ENCODE measurements around the gene UBE2I. TPM values are rescaled to one million over a fixed set of nuclear protein-coding genes. Genes with fewer than 3 reads are reported as not detected.

UBE2I gene
- total and polyA plus RNA-seq, 2 of the 4 experiments (the other 2 are of a cell fraction): 30.8 to 140 TPM

- Histone ChIP-seq H2BK5ac (ENCODE audit: low read depth, low read length, poor library complexity, severe bottlenecking) (no peak overlapping the region), H2BK120ac (ENCODE audit: low read depth, low read length) (no peak overlapping the region), H3K9ac (ENCODE audit: low read depth, low read length) (no peak overlapping the region), H4K20me1 (ENCODE audit: insufficient read depth, low read length) (peaks cover 69% of the 10 kb centered on the region), H3K36me3 (ENCODE audit: control insufficient read depth, insufficient read depth, low read length) (peaks cover 85% of the 10 kb centered on the region), H3K4ac (ENCODE audit: low read depth, low read length) (no peak overlapping the region), H3K14ac (replicated peaks; ENCODE audit: low read depth, low read length) (no peak overlapping the region), H2AK9ac (replicated peaks; ENCODE audit: low read depth, low read length, poor library complexity) (no peak overlapping the region), H2AK5ac (ENCODE audit: low read depth, low read length) (no peak overlapping the region), H3K4me3 (ENCODE audit: insufficient read depth, low read depth, low read length) (no peak overlapping the region), H4K5ac (ENCODE audit: low read depth, low read length) (no peak overlapping the region), H3K9me3 (ENCODE audit: control insufficient read depth, insufficient read depth, low read length) (no peaks in the 10 kb centered on the region), H3K23ac (ENCODE audit: low read depth, low read length) (no peak overlapping the region), H2BK15ac (ENCODE audit: low read depth, low read length) (no peak overlapping the region), H4K8ac (ENCODE audit: low read depth in 2 of 2, low read length in 2 of 2) (no peak overlapping the region), H4K91ac (ENCODE audit: insufficient read depth, low read depth, low read length) (no peak overlapping the region), H3K18ac (ENCODE audit: low read depth, low read length) (no peak overlapping the region), H2BK20ac (ENCODE audit: low read depth, low read length) (no peak overlapping the region), H3K9me1 (ENCODE audit: insufficient read depth, low read length) (peaks cover 6% of the 10 kb centered on the region; the same call in 1 of the 2 replicates), H3K27me3 (ENCODE audit: control insufficient read depth, insufficient read depth, low read length) (no peaks in the 10 kb centered on the region), H2AFZ (replicated peaks; ENCODE audit: low read length, poor library complexity) (peak overlapping the region; percentile 21), H3K4me1 (ENCODE audit: control insufficient read depth, insufficient read depth, low read length) (no peaks in the 10 kb centered on the region), H3K79me1 (ENCODE audit: low read depth in 1 of 2, low read length in 2 of 2) (peaks cover 10 to 56% of the 10 kb centered on the region in 2 experiments), H3K27ac (ENCODE audit: insufficient read depth, low read length) (no peak overlapping the region), H3K56ac (ENCODE audit: extremely low read depth, insufficient read depth, low read length) (no peak overlapping the region), H3K4me2 (ENCODE audit: low read depth, low read length) (no peak overlapping the region)
- in situ Hi-C loops (cut with MboI; ENCODE audit: low sequenced_read_pairs) (no loop called here), dilution Hi-C loops (cut with HindIII; ENCODE audit: low sequenced_read_pairs, unreplicated experiment) (no loop called here), intact Hi-C loops (cut with micrococcal nuclease) (no loop called here)
- ChIA-PET POLR2A (ENCODE audit: unreplicated experiment) (no interaction called here), CTCF (no interaction called here)
- ATAC-seq (ENCODE audit: low read depth) (no peak), DNase-seq (no peak)
- BruUV-seq (replicated peaks): no TSS peak
- TF ChIP-seq RAD21 (IDR thresholded peaks at IDR 0.05; ENCODE audit: low read length): no peak
- no peak for TF ChIP-seq RCOR1 (IDR thresholded peaks at IDR 0.05; ENCODE audit: insufficient replicate concordance, low read length)
- no peak for TF ChIP-seq CEBPB (IDR thresholded peaks at IDR 0.05; ENCODE audit: low read depth, low read length)
- no peak for TF ChIP-seq SMC3 (IDR thresholded peaks at IDR 0.05; ENCODE audit: low read depth, low read length)
- no peak for TF ChIP-seq MAFK (IDR thresholded peaks at IDR 0.05; ENCODE audit: low read depth, low read length)
- no peak for TF ChIP-seq RFX5 (IDR thresholded peaks at IDR 0.05; ENCODE audit: low read depth, low read length)
- TF ChIP-seq USF2 (IDR thresholded peaks at IDR 0.05; ENCODE audit: low read depth, low read length): no peak
- no peak for TF ChIP-seq MAZ (IDR thresholded peaks at IDR 0.05; ENCODE audit: borderline replicate concordance, low read depth, low read length)
- no peak for TF ChIP-seq POLR2A (IDR thresholded peaks at IDR 0.05; ENCODE audit: low read depth, low read length)
- TF ChIP-seq FOS (IDR thresholded peaks at IDR 0.05; ENCODE audit: low read depth, low read length): no peak
- TF ChIP-seq BHLHE40 (IDR thresholded peaks at IDR 0.05; ENCODE audit: low read depth, low read length): no peak
- 95% methylated on average over 25 of the region's 33 CpGs; no CpG with 5 or more reads in 1 of the 2 experiments for WGBS, 2 experiments (ENCODE audit: extremely low coverage in 2 of 2, insufficient read length in 1 of 2)
Observed at GRCh38 chr16:1319041-1319440, 9.6 kb downstream of the UBE2I start.
